HCT116 (cell line): Measurements from ENCODE around the gene SIN3B. TPM values are rescaled to one million over a fixed set of nuclear protein-coding genes. Genes with fewer than 3 reads are reported as not detected.

ENCODE experiments used
- ATAC-seq: fragments of 200-7000 bp; cut with Tn5 transposase; 2 replicates; pipeline ENCODE4 v1.9.1; 2020; ENCODE audit warnings: mild to moderate bottlenecking, moderate library complexity
- BruUV-seq: library from RNA; stranded (reverse); fragments of 400-500 nt; replicated peaks from 2 replicates; lab custom pipeline; 2021; lab: Mats Ljungman, UMichigan
- CTCF ChIA-PET: fragments of 300-600 bp; sonication (Branson Sonifier 250); formaldehyde crosslinking; loops from one replicate; lab custom pipeline; 2021; ENCODE audit warnings: antibody characterized with exemption; lab: Charles Lee
- POLR2A ChIA-PET: fragments of 300-600, 350-600 bp; sonication (Branson Sonifier 250); formaldehyde crosslinking; loops from one replicate; lab custom pipeline; 2021; ENCODE audit warnings: antibody characterized with exemption; lab: Charles Lee
- RAD21 ChIA-PET, 2 experiments: fragments of 300-600 bp; sonication (Branson Sonifier 250); formaldehyde crosslinking; loops; one replicate each; lab custom pipeline; 2023; ENCODE audit warnings: low total read pairs in 2 of 2; ENCODE audit not compliant: uncharacterized antibody in 2 of 2, unreplicated experiment in 2 of 2, low non-redundant PET in 1 of 2; lab: Charles Lee
- DNase-seq: peaks from one replicate; pipeline ENCODE4 v3.0.0-alpha.2; 2010; ENCODE audit warnings: low read depth, low spot score
- H2AFZ ChIP-seq: fragments of 200-600 bp; shearing (Covaris generic), sonication (generic); 2 replicates; pipeline ENCODE4 v1.6.1; 2017; ENCODE audit warnings: low read depth, mixed run types, mixed read lengths, antibody characterized with exemption, low read length; ENCODE audit not compliant: poor library complexity, severe bottlenecking
- H3K27ac ChIP-seq: 2 replicates; pipeline ENCODE4 v1.5.1; 2012; ENCODE audit warnings: low read depth, low read length
- H3K27me3 ChIP-seq: fragments of 200-600 bp; sonication (generic); 2 replicates; pipeline ENCODE4 v1.6.1; 2016; ENCODE audit warnings: mixed run types, low read length, mixed read lengths; ENCODE audit not compliant: insufficient read depth
- H3K36me3 ChIP-seq, 2 experiments: fragments of 200-500 bp in 1 of 2; fragments of 200-600 bp in 1 of 2; sonication (Bioruptor generic) in 1 of 2; sonication (generic) in 1 of 2; 2 replicates each; pipeline versions ENCODE4 v1.5.1 to v1.6.1; 2014 to 2016; ENCODE audit warnings: low read length in 2 of 2, inconsistent platforms in 1 of 2, mixed read lengths in 1 of 2, mixed run types in 1 of 2; ENCODE audit not compliant: insufficient read depth in 2 of 2, control insufficient read depth in 1 of 2
- H3K4me1 ChIP-seq, 2 experiments: fragments of 200-600 bp in 1 of 2; sonication (generic) in 1 of 2; 2 replicates each; pipeline versions ENCODE4 v1.5.1 to v1.6.1; 2012 to 2017; ENCODE audit warnings: low read length in 2 of 2, inconsistent platforms in 1 of 2, mild to moderate bottlenecking in 1 of 2, mixed read lengths in 1 of 2, mixed run types in 1 of 2, moderate library complexity in 1 of 2; ENCODE audit not compliant: insufficient read depth in 2 of 2, control insufficient read depth in 1 of 2
- H3K4me2 ChIP-seq: fragments of 200-600 bp; sonication (generic); 2 replicates; pipeline ENCODE4 v1.6.1; 2017; ENCODE audit warnings: mixed run types, low read length, mixed read lengths
- H3K4me3 ChIP-seq, 2 experiments: fragments of 200-600 bp in 1 of 2; sonication (generic) in 1 of 2; replicated peaks in 1 of 2; 2 replicates each; pipeline ENCODE4 v1.5.1; 2011 to 2016; ENCODE audit warnings: low read length in 2 of 2, control low read depth in 1 of 2, low read depth in 1 of 2, mild to moderate bottlenecking in 1 of 2, mixed read lengths in 1 of 2, mixed run types in 1 of 2
- H3K79me2 ChIP-seq: fragments of 200-600 bp; sonication (generic); 2 replicates; pipeline ENCODE4 v1.6.1; 2017; ENCODE audit warnings: mild to moderate bottlenecking, mixed run types, low read length, moderate library complexity, mixed read lengths; ENCODE audit not compliant: insufficient read depth
- H3K9ac ChIP-seq: fragments of 200-600 bp; sonication (generic); 2 replicates; pipeline ENCODE4 v1.6.1; 2016; ENCODE audit warnings: low read length, mixed read lengths
- H3K9me2 ChIP-seq: fragments of 200-600 bp; sonication (generic), shearing (Covaris generic); 2 replicates; pipeline ENCODE4 v1.6.1; 2017; ENCODE audit warnings: mixed run types, mild to moderate bottlenecking, moderate library complexity; ENCODE audit not compliant: insufficient read depth
- H3K9me3 ChIP-seq, 2 experiments: fragments of 200-500 bp in 1 of 2; fragments of 200-600 bp in 1 of 2; sonication (Bioruptor generic) in 1 of 2; sonication (generic) in 1 of 2; 2 replicates each; pipeline ENCODE4 v1.6.1; 2014 to 2017; ENCODE audit warnings: low read length in 2 of 2, mixed read lengths in 2 of 2, inconsistent platforms in 1 of 2, low read depth in 1 of 2, mild to moderate bottlenecking in 1 of 2, mixed run types in 1 of 2, moderate library complexity in 1 of 2; ENCODE audit not compliant: control insufficient read depth in 1 of 2, insufficient read depth in 1 of 2
- H4K20me1 ChIP-seq: fragments of 200-600 bp; sonication (generic), shearing (Covaris generic); 2 replicates; pipeline ENCODE4 v1.6.1; 2017; ENCODE audit warnings: mixed run types, mild to moderate bottlenecking, moderate library complexity; ENCODE audit not compliant: insufficient read depth
- ATF3 ChIP-seq: IDR thresholded peaks from 2 replicates; pipeline ENCODE4 v1.6.1; 2012
- CBX3 ChIP-seq: IDR thresholded peaks from 2 replicates; pipeline ENCODE4 v1.6.1; 2012; ENCODE audit warnings: low read depth
- CEBPB ChIP-seq: IDR thresholded peaks from 2 replicates; pipeline ENCODE4 v1.6.1; 2012; ENCODE audit warnings: low read depth
- CTCF ChIP-seq, 3 experiments: fragments of 200-600 bp in 1 of 3; sonication (generic) in 1 of 3; IDR thresholded peaks in 2 of 3; conservative IDR thresholded peaks in 1 of 3; 2 replicates each; pipeline ENCODE4 v1.5.1; 2012 to 2017; ENCODE audit warnings: low read depth in 2 of 3, low read length in 2 of 3, antibody characterized with exemption in 1 of 3, borderline replicate concordance in 1 of 3, control low read depth in 1 of 3, mild to moderate bottlenecking in 1 of 3, mixed read lengths in 1 of 3, mixed run types in 1 of 3, moderate library complexity in 1 of 3; ENCODE audit not compliant: insufficient read depth in 1 of 3
- EGR1 ChIP-seq: IDR thresholded peaks from 2 replicates; pipeline ENCODE4 v1.6.1; 2012; ENCODE audit warnings: low read depth
- FOSL1 ChIP-seq: IDR thresholded peaks from 2 replicates; pipeline ENCODE4 v1.6.1; 2012; ENCODE audit warnings: low read depth
- POLR2A ChIP-seq: IDR thresholded peaks from 2 replicates; pipeline ENCODE4 v1.7.0; 2011; ENCODE audit warnings: borderline replicate concordance; ENCODE audit not compliant: insufficient read depth, insufficient read length; ENCODE audit errors: extremely low read depth
- POLR2AphosphoS5 ChIP-seq: IDR thresholded peaks from 2 replicates; pipeline ENCODE4 v1.6.1; 2011; ENCODE audit warnings: mild to moderate bottlenecking, low read depth, low read length, moderate library complexity
- RAD21 ChIP-seq: IDR thresholded peaks from 2 replicates; pipeline ENCODE4 v1.6.1; 2012; ENCODE audit warnings: low read depth, mild to moderate bottlenecking
- SIN3A ChIP-seq: IDR thresholded peaks from 2 replicates; pipeline ENCODE4 v1.6.1; 2012; ENCODE audit warnings: low read depth
- SP1 ChIP-seq: IDR thresholded peaks from 2 replicates; pipeline ENCODE4 v1.6.1; 2012; ENCODE audit warnings: low read depth
- TCF7L2 ChIP-seq: IDR thresholded peaks from 2 replicates; pipeline ENCODE4 v1.7.0; 2011; ENCODE audit warnings: borderline replicate concordance, inconsistent platforms; ENCODE audit not compliant: insufficient read depth, insufficient read length; ENCODE audit errors: extremely low read depth
- YY1 ChIP-seq: IDR thresholded peaks from 2 replicates; pipeline ENCODE4 v1.6.1; 2011; ENCODE audit warnings: low read length, low read depth, moderate library complexity, mild to moderate bottlenecking; ENCODE audit not compliant: insufficient replicate concordance; ENCODE audit errors: extremely low read depth
- ZNF274 ChIP-seq: fragments of 200-500 bp; sonication (Bioruptor generic); IDR thresholded peaks from 2 replicates; pipeline ENCODE4 v1.6.1; 2014; ENCODE audit warnings: mild to moderate bottlenecking, low read depth, low read length, inconsistent platforms
- intact Hi-C: fragments of 100-400 bp; cut with micrococcal nuclease; formaldehyde crosslinking; loops from 2 replicates; pipeline ENCODE4 v1.10.0; 2022
- total RNA-seq: library from RNA; stranded (reverse); gene quantifications from one replicate; pipeline ENCODE4 v1.2.1, GENCODE V29; 2021; ENCODE audit not compliant: unreplicated experiment
- TF ChIP-seq, protein P1 (sequence below): IDR thresholded peaks from 2 replicates; pipeline ENCODE4 v1.6.1; 2012

Gene SIN3B
- total RNA-seq, 1 experiment from 2014 or later = 59.9 TPM

DNA sequence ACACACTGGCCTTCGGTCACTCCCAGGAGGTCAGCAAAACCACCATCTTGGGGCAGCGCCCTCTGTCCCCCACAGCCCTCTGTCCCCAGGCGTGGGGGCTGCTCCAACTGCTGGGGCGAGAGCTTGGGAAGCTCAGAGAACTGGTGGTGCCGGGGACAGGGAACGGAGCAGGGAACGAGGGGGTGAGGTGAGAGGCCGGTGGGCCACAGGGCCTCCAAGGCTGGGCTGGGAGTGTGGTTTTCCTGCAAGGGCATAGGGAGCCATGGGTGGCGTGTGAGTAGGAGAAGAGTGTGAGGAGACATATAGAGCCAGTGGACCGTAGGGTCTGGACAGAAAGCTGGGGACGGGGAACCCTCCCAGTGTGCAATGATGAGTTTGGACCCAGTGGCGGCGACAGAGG lies 93.8 kb downstream of the SIN3B start:
- TF ChIP-seq FOSL1 = no peak
- no peak for TF ChIP-seq SP1
- no peak for TF ChIP-seq SIN3A
- TF ChIP-seq CTCF (IDR thresholded peaks at IDR 0.05 in 2 of 3, conservative IDR thresholded peaks at IDR 0.05 in 1 of 3; ENCODE audit: borderline replicate concordance in 1 of 3, insufficient read depth in 1 of 3, low read depth in 2 of 3, low read length in 2 of 3) = no peak
- no peak for TF ChIP-seq RAD21
- no peak for TF ChIP-seq POLR2AphosphoS5
- Histone ChIP-seq H3K27ac (no peak overlapping the region), H3K9ac (no peak overlapping the region), H3K4me2 (no peak overlapping the region), H3K4me3 (no peak overlapping the region), H2AFZ (no peak overlapping the region), H3K9me2 (no peaks in the 10 kb centered on the region), H3K9me3 (peaks cover 5 to 7% of the 10 kb centered on the region in 2 experiments; a peak in 2 of 4 replicates), H3K36me3 (no peaks in the 10 kb centered on the region), H4K20me1 (no peaks in the 10 kb centered on the region), H3K79me2 (no peaks in the 10 kb centered on the region), H3K27me3 (no peaks in the 10 kb centered on the region), H3K4me1 (peaks cover 7 to 14% of the 10 kb centered on the region in 2 experiments)
- POLR2A ChIA-PET = no interaction called here
- no peak for DNase-seq
- no peak for ATAC-seq
- BruUV-seq = no TSS peak
- CTCF ChIA-PET = no interaction called here
- intact Hi-C loops = no loop called here
- RAD21 ChIA-PET = no interaction called here

- intact Hi-C loops = no loop called here
- Histone ChIP-seq H4K20me1 (no peaks in the 10 kb centered on the region), H3K4me3 (no peak overlapping the region), H3K36me3 (no peaks in the 10 kb centered on the region), H3K79me2 (no peaks in the 10 kb centered on the region), H3K4me2 (no peak overlapping the region), H3K4me1 (no peaks in the 10 kb centered on the region), H3K9ac (no peak overlapping the region), H2AFZ (no peak overlapping the region), H3K9me2 (no peaks in the 10 kb centered on the region), H3K27ac (no peak overlapping the region), H3K27me3 (no peaks in the 10 kb centered on the region), H3K9me3 (peaks cover 5% of the 10 kb centered on the region in 2 experiments; a peak in 2 of 4 replicates)
- ATAC-seq = no peak
- TF ChIP-seq CBX3 (no peak), SP1 (no peak), POLR2A (no peak), EGR1 (no peak), SIN3A (no peak), ZNF274 (no peak), YY1 (no peak), FOSL1 (no peak), TCF7L2 (no peak), CEBPB (no peak), ATF3 (no peak)
- TF ChIP-seq, protein P1, sequence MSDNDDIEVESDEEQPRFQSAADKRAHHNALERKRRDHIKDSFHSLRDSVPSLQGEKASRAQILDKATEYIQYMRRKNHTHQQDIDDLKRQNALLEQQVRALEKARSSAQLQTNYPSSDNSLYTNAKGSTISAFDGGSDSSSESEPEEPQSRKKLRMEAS = no peak
- CTCF ChIA-PET = no interaction called here
- no TSS peak for BruUV-seq
- DNase-seq = no peak
- RAD21 ChIA-PET = no interaction called here
- POLR2A ChIA-PET = no interaction called here
Measured at GRCh38 chr19:16927883-16928282, 98.7 kb downstream of the SIN3B start.
